ENCODE results near the gene EML3. TPM values are rescaled to one million over a fixed set of nuclear protein-coding genes. Genes with fewer than 3 reads are reported as not detected.
A peak's percentile ranks its signal among the peaks of the same experiment; 100 is the strongest.

EML3 gene
- total RNA-seq, 1 donor from 2014 or later = 161 TPM

- peaks cover 73% of the 10 kb centered on the region for H3K36me3 Mint-ChIP-seq (ENCODE audit: low read depth)
- peak; percentile 100 for DNase-seq
- H3K27me3 Mint-ChIP-seq = no peaks in the 10 kb centered on the region
- peak within 1 kb of the TSS; percentile 88 for H3K27ac Mint-ChIP-seq
- no peaks in the 10 kb centered on the region for H3K9me3 Mint-ChIP-seq
- peaks cover 44% of the 10 kb centered on the region for H3K4me1 Mint-ChIP-seq
- intact Hi-C loops (cut with micrococcal nuclease) = loop anchor here (1.0 to 10.0 kb wide), 3 partner anchors 21 to 1643 kb away; partner anchors contain the start of genes FKBP2 and PPP1R14B
- peak within 1 kb of the TSS; percentile 95 for H3K4me3 Mint-ChIP-seq
Measured at GRCh38 chr11:62601372-62602140, 11.0 kb downstream of the EML3 start, which contains the start of gene MTA2. Gene MTA2, minus strand, starts transcription at chr11:62601865. Its CDS starts 415 bp downstream, at chr11:62601450.

GRCh38 chr11:62601122-62601371 lies 11.5 kb downstream of the EML3 start:
- no peaks in the 10 kb centered on the region for H3K9me3 Mint-ChIP-seq
- no peaks in the 10 kb centered on the region for H3K27me3 Mint-ChIP-seq
- intact Hi-C loops (cut with micrococcal nuclease) = loop anchor here (2.0 to 10.0 kb wide), 2 partner anchors 48 to 1644 kb away; partner anchors contain the start of genes FKBP2 and PPP1R14B
- peaks cover 75% of the 10 kb centered on the region for H3K36me3 Mint-ChIP-seq (ENCODE audit: low read depth)
- H3K4me3 Mint-ChIP-seq = peak overlapping the region; percentile 95
- peak; percentile 87 for DNase-seq
- peaks cover 44% of the 10 kb centered on the region for H3K4me1 Mint-ChIP-seq
- peak overlapping the region; percentile 88 for H3K27ac Mint-ChIP-seq

- intact Hi-C loops (cut with micrococcal nuclease) = loop anchor here (2.0 to 10.0 kb wide), 2 partner anchors 48 to 1644 kb away; partner anchors contain the start of genes FKBP2 and PPP1R14B
- H3K36me3 Mint-ChIP-seq (ENCODE audit: low read depth) = peaks cover 75% of the 10 kb centered on the region
- DNase-seq = no peak
- H3K4me3 Mint-ChIP-seq = peak overlapping the region; percentile 95
- peaks cover 45% of the 10 kb centered on the region for H3K4me1 Mint-ChIP-seq
- H3K27ac Mint-ChIP-seq = peak overlapping the region; percentile 88
- no peaks in the 10 kb centered on the region for H3K27me3 Mint-ChIP-seq
- no peaks in the 10 kb centered on the region for H3K9me3 Mint-ChIP-seq
Measured at GRCh38 chr11:62600367-62601121, 12.0 kb downstream of the EML3 start.

GRCh38 chr11:62599901-62600300 lies 12.7 kb downstream of the EML3 start:
- peak; percentile 72 for DNase-seq
- H3K4me1 Mint-ChIP-seq = peaks cover 49% of the 10 kb centered on the region
- H3K27ac Mint-ChIP-seq = peak overlapping the region; percentile 88
- intact Hi-C loops (cut with micrococcal nuclease) = loop anchor here (1.0 to 10.0 kb wide), 8 partner anchors 9 to 1645 kb away; partner anchors contain the start of genes EML3, FKBP2, HNRNPUL2 and INTS5
- no peaks in the 10 kb centered on the region for H3K9me3 Mint-ChIP-seq
- H3K27me3 Mint-ChIP-seq = no peaks in the 10 kb centered on the region
- H3K4me3 Mint-ChIP-seq = peak overlapping the region; percentile 95
- peaks cover 77% of the 10 kb centered on the region for H3K36me3 Mint-ChIP-seq (ENCODE audit: low read depth)

- no peaks in the 10 kb centered on the region for H3K9me3 Mint-ChIP-seq
- peak overlapping the region; percentile 95 for H3K4me3 Mint-ChIP-seq
- H3K27ac Mint-ChIP-seq = peak overlapping the region; percentile 88
Measured at GRCh38 chr11:62599069-62599696, 13.4 kb downstream of the EML3 start.

GRCh38 chr11:62595124-62595523 lies 17.5 kb downstream of the EML3 start:
- DNase-seq = peak; percentile 61
- Mint-ChIP-seq H3K9me3 (no peaks in the 10 kb centered on the region), H3K36me3 (ENCODE audit: low read depth) (peaks cover 80% of the 10 kb centered on the region), H3K27me3 (no peaks in the 10 kb centered on the region), H3K4me1 (peaks cover 58% of the 10 kb centered on the region), H3K4me3 (no peak overlapping the region), H3K27ac (no peak overlapping the region)
- intact Hi-C loops (cut with micrococcal nuclease) = loop anchor here (10.0 kb wide), 1 partner anchor 180 kb away; the partner anchor contains the start of gene TAF6L

More at GRCh38 chr11:62599069-62599696, 13.4 kb downstream of the EML3 start:
- DNase-seq = peak; percentile 99
- intact Hi-C loops (cut with micrococcal nuclease) = loop anchor here (1.0 to 10.0 kb wide), 6 partner anchors 8 to 282 kb away; partner anchors contain the start of genes EML3, HNRNPUL2, INTS5 and SLC3A2
- H3K27me3 Mint-ChIP-seq = no peaks in the 10 kb centered on the region
- peaks cover 53% of the 10 kb centered on the region for H3K4me1 Mint-ChIP-seq
- peaks cover 83% of the 10 kb centered on the region for H3K36me3 Mint-ChIP-seq (ENCODE audit: low read depth)

GRCh38 chr11:62593434-62594044 lies 19.0 kb downstream of the EML3 start:
- peak overlapping the region; percentile 99 for H3K27ac Mint-ChIP-seq

GRCh38 chr11:62592989-62593421 lies 19.6 kb downstream of the EML3 start:
- Mint-ChIP-seq H3K4me3 (peak overlapping the region; percentile 19), H3K9me3 (no peaks in the 10 kb centered on the region), H3K4me1 (peaks cover 41% of the 10 kb centered on the region), H3K27me3 (no peaks in the 10 kb centered on the region), H3K27ac (peak overlapping the region; percentile 99), H3K36me3 (ENCODE audit: low read depth) (peaks cover 66% of the 10 kb centered on the region)
- DNase-seq = peak; percentile 57
- intact Hi-C loops (cut with micrococcal nuclease) = loop anchor here (5.0 to 10.0 kb wide), 4 partner anchors 36 to 239 kb away; partner anchors contain the start of genes STX5, TAF6L and TEX54

More at GRCh38 chr11:62593434-62594044, 19.0 kb downstream of the EML3 start:
- Mint-ChIP-seq H3K4me3 (peak overlapping the region; percentile 76), H3K27me3 (no peaks in the 10 kb centered on the region), H3K9me3 (no peaks in the 10 kb centered on the region), H3K4me1 (peaks cover 46% of the 10 kb centered on the region), H3K36me3 (ENCODE audit: low read depth) (peaks cover 68% of the 10 kb centered on the region)
- DNase-seq = peak; percentile 94
- intact Hi-C loops (cut with micrococcal nuclease) = loop anchor here (5.0 to 10.0 kb wide), 4 partner anchors 36 to 239 kb away; partner anchors contain the start of genes STX5, TAF6L and TEX54

GRCh38 chr11:62592146-62592815 lies 20.3 kb downstream of the EML3 start:
- peak overlapping the region; percentile 100 for H3K4me3 Mint-ChIP-seq
- H3K27me3 Mint-ChIP-seq = no peaks in the 10 kb centered on the region
- peaks cover 40% of the 10 kb centered on the region for H3K4me1 Mint-ChIP-seq
- H3K9me3 Mint-ChIP-seq = no peaks in the 10 kb centered on the region
- H3K36me3 Mint-ChIP-seq (ENCODE audit: low read depth) = peaks cover 62% of the 10 kb centered on the region
- intact Hi-C loops (cut with micrococcal nuclease) = loop anchor here (5.0 to 10.0 kb wide), 4 partner anchors 35 to 240 kb away; partner anchors contain the start of genes STX5, TAF6L and TEX54
- peak overlapping the region; percentile 99 for H3K27ac Mint-ChIP-seq
- no peak for DNase-seq

GRCh38 chr11:62591448-62592145 lies 21.0 kb downstream of the EML3 start, which contains the start of gene TUT1:
Gene TUT1, minus strand, starts transcription at chr11:62591523. Its CDS starts 38 bp downstream, at chr11:62591485.
- peak within 1 kb of the TSS; percentile 99 for H3K27ac Mint-ChIP-seq
- H3K9me3 Mint-ChIP-seq = no peaks in the 10 kb centered on the region
- peaks cover 38% of the 10 kb centered on the region for H3K4me1 Mint-ChIP-seq
- intact Hi-C loops (cut with micrococcal nuclease) = loop anchor here (1.0 to 10.0 kb wide), 13 partner anchors 8 to 289 kb away; partner anchors contain the start of genes C11orf98, CSKMT, EML3 and HNRNPUL2
- H3K36me3 Mint-ChIP-seq (ENCODE audit: low read depth) = peaks cover 60% of the 10 kb centered on the region
- peak; percentile 99 for DNase-seq
- H3K27me3 Mint-ChIP-seq = no peaks in the 10 kb centered on the region
- H3K4me3 Mint-ChIP-seq = peak within 1 kb of the TSS; percentile 100

GRCh38 chr11:62588966-62589637 lies 23.5 kb downstream of the EML3 start:
- no peaks in the 10 kb centered on the region for H3K9me3 Mint-ChIP-seq
- intact Hi-C loops (cut with micrococcal nuclease) = no loop called here
- H3K36me3 Mint-ChIP-seq (ENCODE audit: low read depth) = peaks cover 44% of the 10 kb centered on the region
- no peaks in the 10 kb centered on the region for H3K27me3 Mint-ChIP-seq
- peak overlapping the region; percentile 100 for H3K4me3 Mint-ChIP-seq
- H3K4me1 Mint-ChIP-seq = peaks cover 31% of the 10 kb centered on the region
- no peak overlapping the region for H3K27ac Mint-ChIP-seq
- peak; percentile 76 for DNase-seq
